Measurements from ENCODE around the gene MAG. TPM values are rescaled to one million over a fixed set of nuclear protein-coding genes. Genes with fewer than 3 reads are reported as not detected.
A peak's percentile ranks its signal among the peaks of the same experiment; 100 is the strongest.

Gene MAG
- total RNA-seq (2014; rRNA removed; shearing (Covaris generic)), result 0.10 TPM in 1 of 2 replicates, not detected in the other

- no peaks in the 10 kb centered on the region for H3K27me3 ChIP-seq (ENCODE audit: control insufficient read depth, insufficient read depth, low read length)
- H3K36me3 ChIP-seq (replicated peaks; ENCODE audit: control insufficient read depth, insufficient read depth, low read length), result no peaks in the 10 kb centered on the region
- DNase-seq, result peak; percentile 62
- H3K4me3 ChIP-seq (ENCODE audit: insufficient read depth, low read depth, low read length), result no peak within 1 kb of the TSS
Measured at GRCh38 chr19:35291916-35292315, at the start of gene MAG. Gene MAG, plus strand, starts transcription at chr19:35292161. Its CDS starts 3,248 bp downstream, at chr19:35295409.

GRCh38 chr19:35246466-35247092 is 45.4 kb upstream of the MAG start:
- H3K27me3 ChIP-seq (ENCODE audit: control insufficient read depth, insufficient read depth, low read length), result no peaks in the 10 kb centered on the region
- H3K36me3 ChIP-seq (replicated peaks; ENCODE audit: control insufficient read depth, insufficient read depth, low read length), result peaks cover 8% of the 10 kb centered on the region
- no peak overlapping the region for H3K4me3 ChIP-seq (ENCODE audit: insufficient read depth, low read depth, low read length)
- DNase-seq, result no peak

- H3K36me3 ChIP-seq (replicated peaks; ENCODE audit: control insufficient read depth, insufficient read depth, low read length), result peaks cover 10% of the 10 kb centered on the region
- no peaks in the 10 kb centered on the region for H3K27me3 ChIP-seq (ENCODE audit: control insufficient read depth, insufficient read depth, low read length)
- peak overlapping the region; percentile 93 for H3K4me3 ChIP-seq (ENCODE audit: insufficient read depth, low read depth, low read length)
- peak; percentile 97 for DNase-seq
Measured at GRCh38 chr19:35247526-35248309, 44.2 kb upstream of the MAG start.

GRCh38 chr19:35248310-35249145 is 43.4 kb upstream of the MAG start, which contains the start of gene LSR:
Gene LSR, plus strand, starts transcription at chr19:35249002. Its CDS starts 21 bp downstream, at chr19:35249023.
- DNase-seq, result peak; percentile 99
- Histone ChIP-seq H3K4me3 (ENCODE audit: insufficient read depth, low read depth, low read length) (peak within 1 kb of the TSS; percentile 93), H3K27me3 (ENCODE audit: control insufficient read depth, insufficient read depth, low read length) (no peaks in the 10 kb centered on the region)

GRCh38 chr19:35249146-35249847 is 42.7 kb upstream of the MAG start:
- no peaks in the 10 kb centered on the region for H3K27me3 ChIP-seq (ENCODE audit: control insufficient read depth, insufficient read depth, low read length)
- H3K36me3 ChIP-seq (replicated peaks; ENCODE audit: control insufficient read depth, insufficient read depth, low read length), result peaks cover 12% of the 10 kb centered on the region
- peak; percentile 71 for DNase-seq
- peak overlapping the region; percentile 93 for H3K4me3 ChIP-seq (ENCODE audit: insufficient read depth, low read depth, low read length)

More at GRCh38 chr19:35248310-35249145, 43.4 kb upstream of the MAG start, which contains the start of gene LSR:
- H3K36me3 ChIP-seq (replicated peaks; ENCODE audit: control insufficient read depth, insufficient read depth, low read length), result peaks cover 12% of the 10 kb centered on the region

GRCh38 chr19:35249848-35250711 is 41.9 kb upstream of the MAG start:
- Histone ChIP-seq H3K4me3 (ENCODE audit: insufficient read depth, low read depth, low read length) (peak overlapping the region; percentile 93), H3K36me3 (replicated peaks; ENCODE audit: control insufficient read depth, insufficient read depth, low read length) (peaks cover 18% of the 10 kb centered on the region), H3K27me3 (ENCODE audit: control insufficient read depth, insufficient read depth, low read length) (no peaks in the 10 kb centered on the region)
- no peak for DNase-seq

GRCh38 chr19:35251456-35251855 is 40.5 kb upstream of the MAG start:
- no peak overlapping the region for H3K4me3 ChIP-seq (ENCODE audit: insufficient read depth, low read depth, low read length)
- H3K27me3 ChIP-seq (ENCODE audit: control insufficient read depth, insufficient read depth, low read length), result no peaks in the 10 kb centered on the region
- DNase-seq, result no peak
- peaks cover 18% of the 10 kb centered on the region for H3K36me3 ChIP-seq (replicated peaks; ENCODE audit: control insufficient read depth, insufficient read depth, low read length)

- DNase-seq, result peak; percentile 76
- Histone ChIP-seq H3K4me3 (ENCODE audit: insufficient read depth, low read depth, low read length) (no peak overlapping the region), H3K36me3 (replicated peaks; ENCODE audit: control insufficient read depth, insufficient read depth, low read length) (peaks cover 22% of the 10 kb centered on the region), H3K27me3 (ENCODE audit: control insufficient read depth, insufficient read depth, low read length) (no peaks in the 10 kb centered on the region)
Measured at GRCh38 chr19:35253316-35254286, 38.4 kb upstream of the MAG start.

GRCh38 chr19:35254341-35255297 is 37.3 kb upstream of the MAG start:
- no peak for DNase-seq
- Histone ChIP-seq H3K36me3 (replicated peaks; ENCODE audit: control insufficient read depth, insufficient read depth, low read length) (peaks cover 26% of the 10 kb centered on the region), H3K27me3 (ENCODE audit: control insufficient read depth, insufficient read depth, low read length) (no peaks in the 10 kb centered on the region), H3K4me3 (ENCODE audit: insufficient read depth, low read depth, low read length) (no peak overlapping the region)

- H3K27me3 ChIP-seq (ENCODE audit: control insufficient read depth, insufficient read depth, low read length), result no peaks in the 10 kb centered on the region
- peaks cover 24% of the 10 kb centered on the region for H3K36me3 ChIP-seq (replicated peaks; ENCODE audit: control insufficient read depth, insufficient read depth, low read length)
- no peak overlapping the region for H3K4me3 ChIP-seq (ENCODE audit: insufficient read depth, low read depth, low read length)
- no peak for DNase-seq
Measured at GRCh38 chr19:35256566-35256965, 35.4 kb upstream of the MAG start.

GRCh38 chr19:35257113-35257461 is 34.9 kb upstream of the MAG start:
- peak; percentile 24 for DNase-seq
- Histone ChIP-seq H3K27me3 (ENCODE audit: control insufficient read depth, insufficient read depth, low read length) (no peaks in the 10 kb centered on the region), H3K4me3 (ENCODE audit: insufficient read depth, low read depth, low read length) (no peak overlapping the region), H3K36me3 (replicated peaks; ENCODE audit: control insufficient read depth, insufficient read depth, low read length) (peaks cover 24% of the 10 kb centered on the region)
